ENCODE data around the gene MYO7A.

Gene MYO7A

GRCh38 chr11:77153276-77154185 is 25.5 kb downstream of the MYO7A start:
- no peak overlapping the region for H3K4me3 ChIP-seq (ENCODE audit: low read depth, low read length)
- no peak for DNase-seq
- TF ChIP-seq, protein P1, sequence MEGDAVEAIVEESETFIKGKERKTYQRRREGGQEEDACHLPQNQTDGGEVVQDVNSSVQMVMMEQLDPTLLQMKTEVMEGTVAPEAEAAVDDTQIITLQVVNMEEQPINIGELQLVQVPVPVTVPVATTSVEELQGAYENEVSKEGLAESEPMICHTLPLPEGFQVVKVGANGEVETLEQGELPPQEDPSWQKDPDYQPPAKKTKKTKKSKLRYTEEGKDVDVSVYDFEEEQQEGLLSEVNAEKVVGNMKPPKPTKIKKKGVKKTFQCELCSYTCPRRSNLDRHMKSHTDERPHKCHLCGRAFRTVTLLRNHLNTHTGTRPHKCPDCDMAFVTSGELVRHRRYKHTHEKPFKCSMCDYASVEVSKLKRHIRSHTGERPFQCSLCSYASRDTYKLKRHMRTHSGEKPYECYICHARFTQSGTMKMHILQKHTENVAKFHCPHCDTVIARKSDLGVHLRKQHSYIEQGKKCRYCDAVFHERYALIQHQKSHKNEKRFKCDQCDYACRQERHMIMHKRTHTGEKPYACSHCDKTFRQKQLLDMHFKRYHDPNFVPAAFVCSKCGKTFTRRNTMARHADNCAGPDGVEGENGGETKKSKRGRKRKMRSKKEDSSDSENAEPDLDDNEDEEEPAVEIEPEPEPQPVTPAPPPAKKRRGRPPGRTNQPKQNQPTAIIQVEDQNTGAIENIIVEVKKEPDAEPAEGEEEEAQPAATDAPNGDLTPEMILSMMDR (IDR thresholded peaks at IDR 0.05; ENCODE audit: low read depth, low read length), result no peak
- H3K9me3 ChIP-seq (ENCODE audit: severe bottlenecking), result no peaks in the 10 kb centered on the region
- no peaks in the 10 kb centered on the region for H3K27me3 ChIP-seq (ENCODE audit: insufficient read depth, low read depth, severe bottlenecking)
- no peak overlapping the region for H3K27ac ChIP-seq
- peaks cover 87% of the 10 kb centered on the region for H3K36me3 ChIP-seq

DNA sequence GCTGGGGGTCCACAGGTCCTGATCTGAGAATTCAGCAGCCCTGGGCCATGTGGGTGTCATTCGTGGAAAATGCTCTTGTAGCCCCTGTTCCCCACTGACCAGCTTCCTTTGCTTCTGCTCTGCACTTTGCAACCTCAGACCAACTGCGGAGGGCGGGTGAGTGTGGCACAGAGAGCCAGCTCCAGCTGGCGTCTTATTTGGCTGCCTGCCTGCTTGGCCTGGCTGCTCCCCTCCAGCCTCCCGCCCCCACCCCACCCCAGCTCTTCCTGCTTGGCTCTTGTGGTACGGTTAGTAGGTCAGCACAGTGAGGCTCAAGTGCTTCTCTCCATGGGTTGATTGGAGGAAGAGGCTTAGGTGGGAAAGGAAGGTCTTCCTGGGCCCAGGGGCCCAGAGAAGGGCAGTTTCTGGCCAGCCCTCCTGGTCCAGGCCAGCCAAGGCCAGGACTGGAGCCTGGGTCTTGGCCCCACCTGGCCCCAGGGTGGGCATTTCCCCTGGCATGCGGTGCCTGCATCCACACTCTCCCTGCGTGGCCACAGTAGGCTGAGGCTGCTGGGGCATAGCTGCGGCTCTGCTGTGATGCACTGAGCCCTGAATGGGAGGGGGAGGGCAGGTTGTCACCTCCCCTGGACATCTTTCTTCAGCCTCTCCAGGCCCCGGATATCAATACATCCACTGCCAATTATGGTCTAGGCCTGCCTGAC is 26.5 kb downstream of the MYO7A start:
- no peak overlapping the region for H3K27ac ChIP-seq
- TF ChIP-seq, protein P1 (IDR thresholded peaks at IDR 0.05; ENCODE audit: low read depth, low read length), result no peak
- no peaks in the 10 kb centered on the region for H3K9me3 ChIP-seq (ENCODE audit: severe bottlenecking)
- H3K4me3 ChIP-seq (ENCODE audit: low read depth, low read length), result no peak overlapping the region
- peaks cover 83% of the 10 kb centered on the region for H3K36me3 ChIP-seq
- H3K27me3 ChIP-seq (ENCODE audit: insufficient read depth, low read depth, severe bottlenecking), result no peaks in the 10 kb centered on the region
- no peak for DNase-seq

GRCh38 chr11:77155082-77155475 is 27.0 kb downstream of the MYO7A start:
- H3K27me3 ChIP-seq (ENCODE audit: insufficient read depth, low read depth, severe bottlenecking), result no peaks in the 10 kb centered on the region
- no peak for DNase-seq
- H3K9me3 ChIP-seq (ENCODE audit: severe bottlenecking), result no peaks in the 10 kb centered on the region
- H3K36me3 ChIP-seq, result peaks cover 83% of the 10 kb centered on the region
- no peak overlapping the region for H3K4me3 ChIP-seq (ENCODE audit: low read depth, low read length)
- TF ChIP-seq, protein P1 (IDR thresholded peaks at IDR 0.05; ENCODE audit: low read depth, low read length), result no peak
- H3K27ac ChIP-seq, result no peak overlapping the region

- Histone ChIP-seq H3K27ac (no peak overlapping the region), H3K27me3 (ENCODE audit: insufficient read depth, low read depth, severe bottlenecking) (no peaks in the 10 kb centered on the region), H3K36me3 (peaks cover 81% of the 10 kb centered on the region), H3K9me3 (ENCODE audit: severe bottlenecking) (no peaks in the 10 kb centered on the region), H3K4me3 (ENCODE audit: low read depth, low read length) (no peak overlapping the region)
- DNase-seq, result no peak
- TF ChIP-seq, protein P1 (IDR thresholded peaks at IDR 0.05; ENCODE audit: low read depth, low read length), result no peak
These were observed 27.6 kb downstream of the MYO7A start for GRCh38 chr11:77155556-77156130.

GRCh38 chr11:77156396-77157195 is 28.6 kb downstream of the MYO7A start:
- Histone ChIP-seq H3K36me3 (peaks cover 81% of the 10 kb centered on the region), H3K9me3 (ENCODE audit: severe bottlenecking) (no peaks in the 10 kb centered on the region), H3K4me3 (ENCODE audit: low read depth, low read length) (no peak overlapping the region), H3K27ac (no peak overlapping the region), H3K27me3 (ENCODE audit: insufficient read depth, low read depth, severe bottlenecking) (no peaks in the 10 kb centered on the region)
- TF ChIP-seq, protein P1 (IDR thresholded peaks at IDR 0.05; ENCODE audit: low read depth, low read length), result no peak
- DNase-seq, result no peak

All from WERI-Rb-1 (cell line).